ENCODE measurements around the gene ARHGAP33.
"Not testable (repeated sequence)": the region's sequence is repeated elsewhere in the genome, so short reads cannot be mapped to it uniquely, and the experiment has no call there.

ARHGAP33 gene

DNA sequence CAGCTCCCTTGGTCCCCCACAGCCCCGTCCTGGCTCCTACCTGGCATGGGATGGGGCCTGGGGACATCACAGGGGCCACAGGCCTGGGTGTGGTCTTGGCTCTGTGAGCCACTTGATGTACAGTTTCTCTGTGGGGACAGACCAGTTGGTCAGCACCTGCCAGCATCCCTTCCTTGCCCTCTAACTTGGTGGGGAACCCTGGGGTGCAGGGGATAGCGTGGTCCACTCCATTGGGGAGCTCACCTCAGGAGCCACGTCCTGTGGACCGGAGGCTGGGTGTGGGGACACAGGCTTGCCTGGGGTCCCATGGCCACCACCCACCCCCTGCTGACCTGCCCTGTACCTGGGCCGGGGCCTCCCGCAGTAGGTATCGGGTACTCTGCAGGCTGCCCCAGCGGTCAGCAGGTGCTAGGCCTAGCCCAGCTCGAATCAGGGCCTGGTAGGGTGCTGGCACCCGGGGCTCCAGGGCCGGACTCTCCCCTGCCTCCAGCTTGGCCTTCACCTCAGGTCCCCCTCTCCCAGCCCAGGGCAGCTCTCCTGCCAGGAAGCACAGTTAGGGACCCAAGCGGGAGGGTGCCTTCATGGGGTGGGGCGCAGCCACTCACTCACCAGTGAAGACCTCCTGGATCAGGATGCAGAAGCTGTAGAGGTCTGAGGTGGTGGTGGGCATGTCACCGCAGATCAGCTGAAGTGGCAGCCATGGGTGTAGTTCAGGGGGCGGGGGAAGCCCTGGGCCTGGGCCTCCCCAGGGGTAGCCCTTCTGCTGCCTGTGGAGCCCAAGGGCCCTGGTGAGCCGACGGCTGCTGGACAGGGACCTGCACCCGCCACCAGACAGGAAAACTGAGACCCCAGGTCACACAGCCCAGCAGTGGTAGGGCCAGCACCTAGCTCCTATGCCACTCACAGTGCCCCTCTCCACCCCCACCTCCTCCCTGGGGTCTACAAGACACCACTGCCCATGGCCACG lies 14.9 kb downstream of the ARHGAP33 start:
- Mint-ChIP-seq H3K9me3 (no peaks in the 10 kb centered on the region), H3K4me3 (no peak overlapping the region), H3K27me3 (peaks cover 8% of the 10 kb centered on the region), H3K4me1 (no peaks in the 10 kb centered on the region), H3K27ac (peak overlapping the region in 1 of 2 donors; percentile 27)
- DNase-seq (no peak), ATAC-seq (peak; percentile 5)

GRCh38 chr19:35790981-35791813 lies 15.8 kb downstream of the ARHGAP33 start:
- DNase-seq (no peak), ATAC-seq (peak; percentile 54)
- Mint-ChIP-seq H3K27ac (peak overlapping the region in 1 of 2 donors; percentile 34), H3K4me3 (no peak overlapping the region), H3K9me3 (no peaks in the 10 kb centered on the region), H3K27me3 (peaks cover 14% of the 10 kb centered on the region), H3K4me1 (no peaks in the 10 kb centered on the region)

DNA sequence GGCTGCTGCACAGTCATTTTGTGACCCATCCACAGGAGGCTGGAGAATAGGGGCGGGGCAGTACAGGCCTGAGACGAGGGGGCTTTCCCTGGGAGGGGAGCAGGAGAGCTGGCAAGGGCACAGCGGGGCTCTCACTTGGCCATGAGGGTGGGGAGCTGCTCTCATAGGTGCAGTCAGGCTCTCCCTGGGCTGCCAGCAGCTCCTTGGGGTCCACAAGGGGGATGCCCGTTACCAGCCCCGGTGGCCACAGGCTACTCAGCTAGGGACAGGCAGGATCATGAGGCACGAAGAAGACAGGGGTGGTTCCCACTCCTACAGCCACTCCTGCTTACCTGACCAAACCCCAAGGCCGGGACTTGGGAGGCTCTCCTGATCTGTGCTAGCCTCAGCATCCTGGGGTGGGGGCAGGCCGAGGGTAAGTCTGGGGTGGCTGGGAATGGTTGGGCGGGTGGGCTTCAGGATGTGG lies 16.5 kb downstream of the ARHGAP33 start:
- ATAC-seq: no peak
- peaks cover 20% of the 10 kb centered on the region for H3K27me3 Mint-ChIP-seq
- no peak overlapping the region for H3K27ac Mint-ChIP-seq
- no peaks in the 10 kb centered on the region for H3K9me3 Mint-ChIP-seq
- no peak for DNase-seq
- peaks cover 4% of the 10 kb centered on the region for H3K4me1 Mint-ChIP-seq
- no peak overlapping the region for H3K4me3 Mint-ChIP-seq

DNA sequence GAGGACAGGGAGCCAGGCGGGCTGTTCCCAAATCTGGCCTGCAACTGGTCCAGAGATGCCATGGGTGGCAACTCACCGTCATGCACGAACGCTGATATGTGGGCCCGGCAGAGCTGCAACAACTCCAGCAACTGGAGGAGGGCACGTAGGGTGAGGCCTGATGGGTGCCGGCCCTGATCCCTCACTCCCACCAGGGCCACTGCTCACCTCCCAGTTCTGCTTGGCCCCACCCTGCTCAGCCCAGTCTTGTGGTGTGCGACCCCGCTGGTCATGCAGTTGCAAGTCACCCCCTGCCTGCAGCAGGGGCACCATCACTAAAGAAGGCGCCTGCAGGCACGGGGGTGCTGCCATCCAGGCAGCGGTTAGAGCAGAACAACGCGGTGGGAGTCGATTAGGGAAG lies 16.9 kb downstream of the ARHGAP33 start:
- Mint-ChIP-seq H3K27ac (no peak overlapping the region), H3K4me3 (no peak overlapping the region), H3K9me3 (no peaks in the 10 kb centered on the region), H3K4me1 (peaks cover 8% of the 10 kb centered on the region), H3K27me3 (peaks cover 25% of the 10 kb centered on the region)
- ATAC-seq: no peak
- DNase-seq: no peak

GRCh38 chr19:35792888-35793287 lies 17.5 kb downstream of the ARHGAP33 start:
- DNase-seq: no peak
- H3K27me3 Mint-ChIP-seq: peaks cover 31% of the 10 kb centered on the region
- no peaks in the 10 kb centered on the region for H3K9me3 Mint-ChIP-seq
- H3K4me1 Mint-ChIP-seq: peaks cover 13% of the 10 kb centered on the region
- no peak for ATAC-seq
- H3K4me3 Mint-ChIP-seq: no peak overlapping the region
- no peak overlapping the region for H3K27ac Mint-ChIP-seq

DNA sequence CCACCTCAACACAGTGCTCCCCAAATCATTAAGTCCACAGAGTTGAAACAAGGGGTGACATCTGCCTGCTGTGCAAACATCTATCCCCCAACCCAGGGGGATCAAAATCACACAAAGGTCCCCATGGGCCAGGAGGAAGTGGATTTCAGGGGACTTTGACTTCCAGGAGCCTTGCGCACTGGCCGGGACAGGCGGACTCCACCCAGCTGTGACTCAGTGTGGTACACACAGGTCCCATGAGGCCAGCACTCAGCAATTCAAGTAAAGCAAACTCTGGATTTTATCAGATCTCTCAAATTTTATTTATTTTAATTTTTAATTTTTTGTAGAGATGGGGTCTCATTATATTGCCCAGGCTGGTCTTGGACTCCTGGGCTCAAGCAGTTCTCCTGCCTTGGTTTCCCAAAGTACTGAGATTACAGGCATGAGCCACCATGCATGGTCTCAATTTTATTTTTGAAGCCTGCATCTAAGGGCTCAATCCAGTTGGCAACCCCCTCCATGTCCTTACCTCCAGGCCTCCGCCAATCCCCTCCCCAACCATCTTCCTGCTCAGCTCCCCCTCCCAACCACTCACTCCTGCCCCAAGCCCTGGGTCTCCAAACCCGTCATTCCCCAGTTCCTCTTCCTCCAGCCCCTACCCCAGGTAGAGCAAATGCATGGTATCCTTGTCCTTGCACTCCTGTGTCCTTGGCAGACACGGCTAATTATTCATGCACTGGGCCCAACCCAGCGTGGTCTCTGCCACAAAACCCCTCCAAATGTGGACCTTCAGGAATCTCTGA lies 18.2 kb downstream of the ARHGAP33 start:
- ATAC-seq: no peak
- Mint-ChIP-seq H3K27me3 (peaks cover 37% of the 10 kb centered on the region), H3K27ac (no peak overlapping the region), H3K4me1 (peaks cover 13% of the 10 kb centered on the region), H3K4me3 (no peak overlapping the region), H3K9me3 (no peaks in the 10 kb centered on the region)
- DNase-seq: no peak

GRCh38 chr19:35795564-35795963 lies 20.2 kb downstream of the ARHGAP33 start:
- H3K4me1 Mint-ChIP-seq: peaks cover 13% of the 10 kb centered on the region
- not testable (repeated sequence) for DNase-seq, ATAC-seq, H3K4me3 Mint-ChIP-seq, H3K9me3 Mint-ChIP-seq, H3K27ac Mint-ChIP-seq
- H3K27me3 Mint-ChIP-seq: peaks cover 50% of the 10 kb centered on the region

- H3K9me3 Mint-ChIP-seq: no peaks in the 10 kb centered on the region
- DNase-seq: no peak
- H3K4me3 Mint-ChIP-seq: peak overlapping the region in 1 of 2 donors; percentile 37
- peaks cover 13% of the 10 kb centered on the region for H3K4me1 Mint-ChIP-seq
- H3K27me3 Mint-ChIP-seq: peaks cover 56% of the 10 kb centered on the region
- H3K27ac Mint-ChIP-seq: no peak overlapping the region
- ATAC-seq: no peak
Measured at GRCh38 chr19:35796645-35797542, 21.5 kb downstream of the ARHGAP33 start.

- no peaks in the 10 kb centered on the region for H3K9me3 Mint-ChIP-seq
- DNase-seq (no peak), ATAC-seq (no peak)
- H3K27me3 Mint-ChIP-seq: peaks cover 59% of the 10 kb centered on the region
- peaks cover 13% of the 10 kb centered on the region for H3K4me1 Mint-ChIP-seq
- no peak overlapping the region for H3K27ac Mint-ChIP-seq
- no peak overlapping the region for H3K4me3 Mint-ChIP-seq
Measured at GRCh38 chr19:35797663-35798062, 22.3 kb downstream of the ARHGAP33 start.

GRCh38 chr19:35801828-35802227 lies 26.5 kb downstream of the ARHGAP33 start:
- no peak for ATAC-seq
- no peak overlapping the region for H3K4me3 Mint-ChIP-seq
- no peak overlapping the region for H3K27ac Mint-ChIP-seq
- peaks cover 39% of the 10 kb centered on the region for H3K27me3 Mint-ChIP-seq
- no peaks in the 10 kb centered on the region for H3K9me3 Mint-ChIP-seq
- H3K4me1 Mint-ChIP-seq: peaks cover 20% of the 10 kb centered on the region
- no peak for DNase-seq

GRCh38 chr19:35805526-35806102 lies 30.2 kb downstream of the ARHGAP33 start:
- H3K4me1 Mint-ChIP-seq: peaks cover 10% of the 10 kb centered on the region
- no peaks in the 10 kb centered on the region for H3K9me3 Mint-ChIP-seq
- H3K4me3 Mint-ChIP-seq: no peak overlapping the region
- no peak for DNase-seq
- no peak overlapping the region for H3K27ac Mint-ChIP-seq
- peaks cover 16% of the 10 kb centered on the region for H3K27me3 Mint-ChIP-seq
- ATAC-seq: no peak

- peaks cover 10% of the 10 kb centered on the region for H3K4me1 Mint-ChIP-seq
- H3K27me3 Mint-ChIP-seq: peaks cover 24% of the 10 kb centered on the region
- no peaks in the 10 kb centered on the region for H3K9me3 Mint-ChIP-seq
- H3K4me3 Mint-ChIP-seq: no peak overlapping the region
- no peak overlapping the region for H3K27ac Mint-ChIP-seq
- ATAC-seq (no peak), DNase-seq (no peak)
Measured at GRCh38 chr19:35806597-35806996, 31.2 kb downstream of the ARHGAP33 start.

GRCh38 chr19:35807633-35808032 lies 32.3 kb downstream of the ARHGAP33 start:
- peaks cover 28% of the 10 kb centered on the region for H3K27me3 Mint-ChIP-seq
- peaks cover 10% of the 10 kb centered on the region for H3K4me1 Mint-ChIP-seq
- H3K27ac Mint-ChIP-seq: no peak overlapping the region
- no peak for DNase-seq
- no peaks in the 10 kb centered on the region for H3K9me3 Mint-ChIP-seq
- H3K4me3 Mint-ChIP-seq: no peak overlapping the region
- ATAC-seq: no peak

Measured in stimulated activated naive CD8-positive, alpha-beta T cell treated with anti-CD3 and anti-CD28 coated beads, Interleukin-15, amount 100 ng/mL, for 72 hours (primary cell).